GM19452 (cell line): ENCODE measurements around the gene ARHGAP25.

Source experiments
- ATAC-seq: cut with Tn5 transposase; IDR thresholded peaks from one replicate; pipeline ENCODE4 v1.9.1; 2021; ENCODE audit not compliant: unreplicated experiment

The ARHGAP25 gene

DNA sequence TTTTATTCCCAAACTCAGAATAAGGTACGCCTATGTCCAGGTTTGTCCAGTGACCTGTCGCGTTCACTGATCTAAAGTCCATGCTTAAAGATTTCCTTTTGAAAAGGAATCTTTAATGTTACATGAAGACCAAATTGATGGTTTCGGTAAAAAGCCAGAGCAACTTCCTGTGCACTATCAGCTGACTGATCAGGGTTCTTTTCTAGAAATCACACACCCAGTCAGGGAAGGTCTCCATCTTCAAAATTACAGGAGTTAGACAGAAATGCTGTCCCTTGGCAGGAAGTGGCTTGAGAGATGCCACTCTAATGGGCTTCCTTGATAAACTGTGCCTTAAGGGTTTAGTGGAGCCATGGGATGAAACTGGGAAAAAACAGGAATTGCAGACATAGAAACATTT lies 14.7 kb upstream of the ARHGAP25 start:
- ATAC-seq, result no peak

GRCh38 chr2:68720665-68721064 lies 13.9 kb upstream of the ARHGAP25 start:
- ATAC-seq, result no peak

DNA sequence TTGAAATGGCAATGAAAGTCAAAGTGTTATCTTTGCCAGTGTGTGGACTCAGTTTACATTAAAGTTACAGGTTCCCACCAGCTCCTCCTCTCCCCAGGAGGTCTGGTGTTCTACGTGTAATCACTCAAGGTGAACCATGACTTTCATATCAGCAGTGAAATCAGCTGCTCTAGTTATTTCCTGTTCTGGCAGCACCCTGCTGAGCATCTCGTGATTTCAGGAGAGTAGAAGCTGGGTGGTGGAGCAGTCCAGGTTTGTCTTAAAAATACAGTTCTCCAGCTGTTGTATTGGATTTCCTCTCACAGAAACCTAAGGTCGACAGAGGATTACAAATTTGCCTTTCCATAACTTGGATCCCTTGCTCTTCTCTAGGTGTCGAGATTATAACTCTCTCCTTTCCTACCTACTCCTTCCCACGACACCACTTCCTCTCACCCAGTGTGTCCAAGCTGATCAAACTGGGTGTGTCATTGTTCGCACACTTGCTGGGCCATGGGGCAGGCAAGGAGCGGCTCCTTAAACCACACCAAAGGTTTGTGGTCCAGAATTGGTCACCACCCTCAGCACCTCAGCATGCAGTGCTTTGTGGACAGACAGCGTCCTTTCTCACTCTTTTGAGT lies 13.0 kb upstream of the ARHGAP25 start:
- peak; percentile 62 for ATAC-seq

GRCh38 chr2:68722712-68723111 lies 11.9 kb upstream of the ARHGAP25 start:
- no peak for ATAC-seq

DNA sequence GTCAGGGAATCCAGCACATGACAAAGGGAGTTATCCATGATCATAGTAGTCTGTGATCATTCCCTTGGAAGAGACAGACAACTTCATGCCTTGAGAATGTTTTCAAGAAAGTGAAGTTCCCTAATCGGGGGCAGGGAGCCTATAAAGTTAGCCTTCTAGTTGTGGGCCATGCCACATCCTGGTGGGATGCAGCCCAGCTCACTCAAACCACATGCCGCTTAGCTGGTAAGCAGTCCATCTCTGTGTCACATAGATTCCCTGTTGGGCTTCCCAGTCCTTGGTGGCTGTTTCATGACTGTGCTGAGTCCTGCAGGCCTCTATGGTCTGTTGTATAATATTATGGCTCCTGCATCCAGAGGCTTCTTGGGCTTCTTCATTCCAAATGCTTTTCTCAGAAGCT lies 11.4 kb upstream of the ARHGAP25 start:
- no peak for ATAC-seq

DNA sequence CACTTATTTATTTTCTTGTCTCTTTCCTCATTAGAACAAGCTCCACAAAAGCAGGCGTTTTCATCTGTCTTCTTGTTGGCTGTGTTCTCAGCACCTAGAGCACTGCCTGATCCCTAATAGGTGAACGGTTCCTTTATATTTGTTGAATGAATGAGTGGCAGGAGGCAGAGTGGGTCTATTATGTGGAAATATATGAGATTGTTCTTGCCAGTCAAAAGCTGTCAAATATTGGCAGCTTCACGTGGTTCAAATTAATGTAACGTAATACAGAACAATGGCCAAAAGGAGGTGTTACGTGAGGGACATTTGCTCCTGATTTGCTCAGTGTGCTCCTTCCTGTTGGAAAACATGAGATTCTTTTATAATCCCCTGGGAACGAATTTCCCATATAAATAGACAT lies 8.5 kb upstream of the ARHGAP25 start:
- ATAC-seq, result no peak

GRCh38 chr2:68726608-68727367 lies 7.8 kb upstream of the ARHGAP25 start:
- ATAC-seq, result peak; percentile 97

DNA sequence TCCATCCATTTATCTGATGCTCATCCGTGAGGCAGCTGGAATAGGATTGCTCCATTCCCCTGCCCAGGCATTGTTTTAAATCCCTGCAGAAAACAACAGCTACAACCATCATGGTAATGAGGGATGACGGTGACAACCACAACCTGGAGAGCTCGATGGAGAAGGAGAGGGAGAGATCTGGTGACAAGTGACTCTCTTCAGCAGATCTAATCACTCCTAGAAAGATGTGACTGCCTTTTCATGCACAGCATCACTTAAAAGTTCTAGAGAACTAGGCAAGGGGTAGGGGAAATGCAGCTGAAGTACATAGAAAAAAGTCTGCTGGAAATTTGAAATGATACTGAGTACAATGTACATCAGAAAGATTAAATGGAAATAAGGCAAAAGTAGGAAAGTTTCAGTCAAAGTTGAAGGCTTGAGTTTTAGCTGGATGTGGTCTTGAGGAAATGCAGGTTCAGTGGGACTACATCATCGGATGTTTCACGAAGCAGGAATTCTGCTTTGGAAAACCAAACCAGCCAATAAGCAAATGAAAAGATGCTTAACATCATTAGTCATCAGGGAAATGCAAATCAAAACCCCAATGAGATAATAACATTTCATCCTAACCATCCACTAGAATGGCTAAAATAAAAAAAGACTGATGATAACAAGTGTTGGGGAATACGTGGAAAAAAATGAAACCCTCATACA lies 6.8 kb upstream of the ARHGAP25 start:
- no peak for ATAC-seq

- no peak for ATAC-seq
These were observed 3.8 kb upstream of the ARHGAP25 start for GRCh38 chr2:68730828-68731227.

- no peak for ATAC-seq
These were observed 2.3 kb upstream of the ARHGAP25 start for GRCh38 chr2:68732036-68732932.

- no peak for ATAC-seq
These were observed 1.2 kb upstream of the ARHGAP25 start for GRCh38 chr2:68733365-68733764.

GRCh38 chr2:68734176-68734575 lies 435 bp upstream of the ARHGAP25 start:
- ATAC-seq, result no peak

DNA sequence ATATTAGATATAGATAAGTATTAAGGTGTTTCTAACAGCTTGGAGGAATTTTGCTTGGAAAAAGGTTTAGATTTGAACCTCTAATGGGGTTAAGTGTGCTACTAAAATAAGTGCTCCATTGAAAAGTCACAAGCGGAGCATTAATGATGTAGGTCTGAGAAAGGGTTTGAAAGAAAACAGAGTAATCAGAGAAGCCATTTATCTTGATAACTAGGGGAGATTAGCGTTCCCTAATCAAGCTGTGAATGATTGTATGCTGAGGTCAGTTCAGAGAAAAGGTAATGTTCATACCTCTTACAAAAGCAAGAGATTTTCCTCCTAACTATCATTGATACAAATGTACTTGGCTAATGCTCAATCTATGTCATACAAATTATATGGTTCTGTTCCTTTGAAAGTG lies 1.5 kb downstream of the ARHGAP25 start:
- ATAC-seq, result no peak

- no peak for ATAC-seq
These were observed 3.1 kb downstream of the ARHGAP25 start for GRCh38 chr2:68737711-68738110.

DNA sequence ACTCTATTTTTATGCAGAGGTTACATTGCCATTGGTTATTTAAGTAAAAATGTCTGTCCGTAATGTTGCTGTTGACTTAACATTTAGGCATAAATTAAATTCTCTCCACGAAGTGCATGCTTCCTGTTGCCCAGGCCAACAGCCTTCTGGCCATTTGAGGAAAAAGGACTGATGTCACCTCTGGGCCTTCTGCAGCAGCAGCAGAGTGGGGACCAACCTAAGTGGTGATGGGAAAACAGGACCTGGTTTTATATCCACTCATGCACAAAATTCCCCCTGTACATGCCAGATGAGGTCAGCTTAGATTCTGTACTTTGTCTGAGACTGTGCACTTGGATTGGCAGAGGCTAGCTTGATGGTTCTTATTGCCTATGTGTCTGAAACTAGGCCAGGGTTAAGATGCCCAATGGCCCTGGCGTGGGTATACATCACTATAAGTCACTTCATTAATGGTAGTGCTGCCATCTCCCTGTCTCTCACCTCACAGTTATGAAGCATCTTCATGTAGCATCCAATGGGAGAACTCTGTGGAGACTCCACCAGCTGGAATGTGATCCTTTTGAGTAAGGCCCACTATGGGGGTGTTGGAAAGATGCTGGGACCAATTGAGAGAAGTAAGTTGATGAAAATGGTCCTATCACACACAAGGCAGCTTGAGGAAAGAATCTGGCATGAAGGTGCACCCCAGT lies 4.4 kb downstream of the ARHGAP25 start:
- ATAC-seq, result no peak

DNA sequence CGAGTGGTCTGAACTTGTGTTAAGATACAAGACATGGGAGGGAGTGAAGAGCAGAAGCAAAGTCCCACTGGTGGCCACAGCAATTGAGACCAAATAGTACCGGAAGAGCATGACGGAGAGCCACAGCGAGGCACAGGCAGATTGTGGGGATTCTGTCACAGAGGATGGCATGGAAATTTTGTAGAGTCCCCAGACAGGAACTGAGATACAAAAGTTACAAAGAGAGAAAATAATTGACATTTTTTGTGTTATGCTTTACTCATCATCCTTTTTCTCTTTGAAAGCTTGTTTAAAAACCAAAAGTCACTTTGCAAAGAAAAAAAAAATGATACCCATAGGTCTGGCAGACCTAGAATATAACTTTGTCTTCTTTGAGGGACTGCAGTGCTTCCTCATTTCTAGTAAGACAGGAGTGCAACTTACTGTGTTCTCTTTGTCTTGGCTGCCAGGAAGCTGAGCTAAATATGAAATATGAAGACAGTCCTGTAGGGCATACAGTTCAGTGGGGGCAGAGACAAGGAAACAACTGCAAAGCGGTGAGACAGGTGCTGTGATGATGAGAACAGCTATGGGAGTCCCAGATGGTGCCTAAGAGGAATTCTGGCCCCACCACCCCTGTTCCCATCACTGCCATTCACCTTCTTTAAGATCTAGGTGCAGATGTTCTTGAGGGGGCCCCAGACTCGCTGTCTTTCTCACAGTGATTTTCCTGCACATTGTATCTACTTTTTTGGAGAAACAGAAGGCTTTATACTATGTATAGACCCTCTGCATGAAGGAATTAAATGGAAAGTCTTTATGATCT lies 5.2 kb downstream of the ARHGAP25 start:
- ATAC-seq, result no peak

- no peak for ATAC-seq
These were observed 5.8 kb downstream of the ARHGAP25 start for GRCh38 chr2:68740400-68740914.

GRCh38 chr2:68741238-68741637 lies 6.6 kb downstream of the ARHGAP25 start:
- ATAC-seq, result no peak

DNA sequence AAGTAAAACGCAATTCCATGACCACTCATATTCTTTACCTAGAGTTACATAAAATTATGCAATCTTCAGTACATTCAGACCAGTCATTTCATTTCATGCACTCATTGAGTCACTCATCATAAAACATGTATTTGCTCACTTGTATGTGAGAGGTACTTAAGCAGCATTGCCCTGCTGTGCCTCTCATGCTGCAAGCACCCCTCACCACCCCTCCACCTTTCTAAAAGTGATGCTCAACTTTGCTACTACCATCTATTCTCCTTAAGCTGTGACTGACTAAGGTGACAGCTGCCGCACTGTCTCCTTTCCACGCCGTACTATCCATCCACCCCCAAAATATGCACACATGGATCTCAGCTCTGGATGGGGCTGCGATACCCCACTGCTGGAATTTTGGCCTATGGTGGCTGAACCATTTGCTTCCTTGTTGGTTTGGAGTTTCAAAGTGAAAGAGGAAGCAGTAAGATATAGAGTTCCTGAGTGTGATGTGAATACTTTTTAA lies 7.2 kb downstream of the ARHGAP25 start:
- ATAC-seq, result no peak
